ENCODE results near the gene FAM168A. TPM values are rescaled to one million over a fixed set of nuclear protein-coding genes. Genes with fewer than 3 reads are reported as not detected.

The FAM168A gene
- total RNA-seq, 4 donors from 2014 or later, result 17.9 to 33.2 (median 24.7) TPM

DNA sequence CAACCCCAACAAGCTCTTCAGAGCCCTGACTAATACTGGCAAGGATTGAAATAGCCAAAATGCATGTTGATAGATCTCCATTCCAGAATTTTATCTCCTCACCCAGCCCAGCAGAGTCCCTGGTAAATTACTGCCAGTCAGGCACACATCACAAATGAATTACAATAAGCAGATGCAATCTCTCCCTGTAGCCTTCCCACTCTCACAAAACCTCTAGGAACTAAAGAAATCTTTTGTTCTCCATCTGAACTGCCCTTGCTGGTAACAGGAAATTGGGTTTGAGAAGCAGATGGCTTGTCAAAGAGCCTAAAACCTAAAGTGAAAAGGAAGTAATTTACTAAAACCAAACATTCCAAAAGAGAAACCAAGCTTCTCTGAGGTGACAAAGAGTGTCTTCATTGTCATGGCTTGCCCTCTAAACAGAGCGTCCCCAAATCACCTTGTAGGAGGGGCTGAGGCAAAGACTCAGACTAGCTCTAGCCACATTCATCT lies 59.5 kb downstream of the FAM168A start:
- TF ChIP-seq, protein P1, sequence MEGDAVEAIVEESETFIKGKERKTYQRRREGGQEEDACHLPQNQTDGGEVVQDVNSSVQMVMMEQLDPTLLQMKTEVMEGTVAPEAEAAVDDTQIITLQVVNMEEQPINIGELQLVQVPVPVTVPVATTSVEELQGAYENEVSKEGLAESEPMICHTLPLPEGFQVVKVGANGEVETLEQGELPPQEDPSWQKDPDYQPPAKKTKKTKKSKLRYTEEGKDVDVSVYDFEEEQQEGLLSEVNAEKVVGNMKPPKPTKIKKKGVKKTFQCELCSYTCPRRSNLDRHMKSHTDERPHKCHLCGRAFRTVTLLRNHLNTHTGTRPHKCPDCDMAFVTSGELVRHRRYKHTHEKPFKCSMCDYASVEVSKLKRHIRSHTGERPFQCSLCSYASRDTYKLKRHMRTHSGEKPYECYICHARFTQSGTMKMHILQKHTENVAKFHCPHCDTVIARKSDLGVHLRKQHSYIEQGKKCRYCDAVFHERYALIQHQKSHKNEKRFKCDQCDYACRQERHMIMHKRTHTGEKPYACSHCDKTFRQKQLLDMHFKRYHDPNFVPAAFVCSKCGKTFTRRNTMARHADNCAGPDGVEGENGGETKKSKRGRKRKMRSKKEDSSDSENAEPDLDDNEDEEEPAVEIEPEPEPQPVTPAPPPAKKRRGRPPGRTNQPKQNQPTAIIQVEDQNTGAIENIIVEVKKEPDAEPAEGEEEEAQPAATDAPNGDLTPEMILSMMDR (IDR thresholded peaks at IDR 0.05; ENCODE audit: low read depth), result no peak

DNA sequence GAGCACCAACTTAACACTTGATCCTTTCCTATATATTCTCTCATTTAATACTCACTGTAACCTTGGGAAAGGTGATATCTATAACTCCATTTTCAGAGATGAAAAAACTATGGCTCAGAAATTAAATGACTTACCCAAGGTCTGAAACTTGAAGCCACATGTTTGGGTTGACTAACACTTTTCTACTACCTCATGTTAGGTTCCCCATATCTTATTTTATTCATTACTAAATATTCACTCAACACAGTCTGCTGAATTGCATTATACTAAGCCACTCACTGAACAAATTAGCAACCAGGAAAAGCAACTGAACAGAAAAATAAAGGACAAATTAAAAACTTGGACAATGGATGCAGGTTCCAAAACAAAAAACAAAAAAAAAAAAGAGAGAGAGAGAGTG lies 59.9 kb downstream of the FAM168A start:
- TF ChIP-seq, protein P1 (IDR thresholded peaks at IDR 0.05; ENCODE audit: low read depth), result no peak

DNA sequence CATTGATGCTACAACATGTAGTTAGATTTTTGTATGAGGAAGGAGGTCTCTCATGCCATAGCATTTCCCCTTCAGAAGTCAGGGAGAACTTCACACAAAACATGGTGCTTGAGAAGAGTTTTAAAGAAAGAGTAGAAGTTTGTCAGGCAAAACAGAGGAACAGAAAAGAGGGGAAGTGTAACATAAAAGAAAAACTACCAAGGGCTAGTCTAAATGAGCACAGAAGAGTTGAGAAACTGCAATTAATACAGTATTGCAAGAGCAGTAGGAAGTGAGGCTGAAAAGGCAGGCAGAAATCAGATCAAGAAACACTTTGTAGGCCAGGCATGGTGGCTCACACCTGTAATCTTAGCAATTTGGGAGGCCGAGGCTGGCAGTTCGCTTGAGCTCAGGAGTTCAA lies 61.0 kb downstream of the FAM168A start:
- TF ChIP-seq, protein P1 (IDR thresholded peaks at IDR 0.05; ENCODE audit: low read depth), result no peak

DNA sequence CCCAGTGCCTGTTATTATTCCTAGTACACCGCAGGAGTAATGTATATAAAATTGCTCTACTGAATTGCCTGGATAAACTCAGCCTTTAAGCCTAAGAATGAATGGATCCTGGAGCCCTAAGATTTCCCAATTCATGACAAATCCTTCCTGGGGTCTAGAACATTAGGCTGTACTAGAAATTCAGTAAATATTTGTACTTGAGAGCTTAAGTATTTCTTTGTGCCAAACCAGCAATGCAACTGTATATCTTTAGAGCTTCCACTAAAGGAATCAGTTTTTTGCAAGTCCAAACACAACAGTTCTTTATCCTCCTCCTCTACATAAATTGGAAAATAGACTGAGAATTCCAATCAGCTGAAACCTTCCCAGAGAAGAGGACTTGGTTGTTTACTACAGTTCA lies 65.6 kb downstream of the FAM168A start:
- TF ChIP-seq, protein P1 (IDR thresholded peaks at IDR 0.05; ENCODE audit: low read depth), result no peak

DNA sequence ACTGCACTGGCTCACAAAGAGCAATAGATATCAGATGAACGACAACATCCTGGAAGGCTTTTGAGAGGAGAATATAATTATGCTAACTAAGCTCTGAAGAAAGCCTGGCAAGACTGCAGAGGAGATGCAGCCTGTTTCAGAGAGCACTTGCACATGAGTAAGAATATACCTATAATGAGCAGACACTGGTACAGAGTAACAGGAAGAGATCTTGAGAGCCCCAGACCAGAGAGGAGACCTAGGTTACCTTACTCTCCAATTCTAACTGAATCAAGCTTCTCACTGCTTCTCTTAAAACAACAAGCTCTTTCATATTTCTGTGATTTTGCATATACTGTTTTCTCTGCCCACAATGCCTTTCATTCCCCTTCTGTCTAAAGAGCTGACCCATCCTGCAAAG lies 66.5 kb downstream of the FAM168A start:
- TF ChIP-seq, protein P1 (IDR thresholded peaks at IDR 0.05; ENCODE audit: low read depth), result no peak

DNA sequence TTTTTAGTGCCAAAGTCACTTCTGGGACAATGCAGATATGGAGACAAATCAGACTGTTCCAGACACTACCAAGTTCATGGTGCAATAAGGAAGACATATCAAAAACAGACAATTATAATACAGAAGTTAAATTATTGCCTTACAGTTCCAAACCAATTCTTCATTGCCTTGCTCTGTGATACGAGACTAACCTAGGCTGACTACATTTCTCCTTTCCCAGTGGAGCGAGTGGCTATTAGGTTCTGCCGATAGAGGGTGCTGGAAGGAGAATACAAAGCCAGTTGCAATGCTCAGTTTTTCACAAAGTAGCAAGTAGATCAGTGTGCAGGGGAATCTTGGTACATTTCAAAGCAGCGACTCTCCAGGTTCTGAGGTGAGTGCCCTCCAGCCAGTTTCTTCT lies 67.8 kb downstream of the FAM168A start:
- TF ChIP-seq, protein P1 (IDR thresholded peaks at IDR 0.05; ENCODE audit: low read depth), result no peak

DNA sequence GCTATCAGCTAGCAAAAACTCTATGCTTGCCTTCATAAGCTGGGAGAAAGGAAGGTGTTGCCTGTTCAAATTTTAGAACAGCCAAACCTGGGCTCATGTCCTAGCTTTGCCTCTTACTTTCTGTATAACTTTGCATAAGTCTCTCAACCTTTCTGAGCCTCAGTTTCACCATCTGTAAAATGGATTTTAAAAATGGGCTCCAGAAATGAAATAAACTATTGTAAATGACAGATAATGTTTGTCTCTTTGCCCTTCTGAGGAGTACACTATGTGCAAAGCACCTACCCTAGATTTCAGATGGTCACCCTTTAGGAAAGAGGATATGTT lies 68.7 kb downstream of the FAM168A start:
- TF ChIP-seq, protein P1 (IDR thresholded peaks at IDR 0.05; ENCODE audit: low read depth), result no peak
